ENCODE results near the gene NFYB.

The NFYB gene

GRCh38 chr12:104143002-104143401 lies 5.0 kb upstream of the NFYB start:
- no peak overlapping the region for H3K27ac ChIP-seq
- TF ChIP-seq, protein P1, sequence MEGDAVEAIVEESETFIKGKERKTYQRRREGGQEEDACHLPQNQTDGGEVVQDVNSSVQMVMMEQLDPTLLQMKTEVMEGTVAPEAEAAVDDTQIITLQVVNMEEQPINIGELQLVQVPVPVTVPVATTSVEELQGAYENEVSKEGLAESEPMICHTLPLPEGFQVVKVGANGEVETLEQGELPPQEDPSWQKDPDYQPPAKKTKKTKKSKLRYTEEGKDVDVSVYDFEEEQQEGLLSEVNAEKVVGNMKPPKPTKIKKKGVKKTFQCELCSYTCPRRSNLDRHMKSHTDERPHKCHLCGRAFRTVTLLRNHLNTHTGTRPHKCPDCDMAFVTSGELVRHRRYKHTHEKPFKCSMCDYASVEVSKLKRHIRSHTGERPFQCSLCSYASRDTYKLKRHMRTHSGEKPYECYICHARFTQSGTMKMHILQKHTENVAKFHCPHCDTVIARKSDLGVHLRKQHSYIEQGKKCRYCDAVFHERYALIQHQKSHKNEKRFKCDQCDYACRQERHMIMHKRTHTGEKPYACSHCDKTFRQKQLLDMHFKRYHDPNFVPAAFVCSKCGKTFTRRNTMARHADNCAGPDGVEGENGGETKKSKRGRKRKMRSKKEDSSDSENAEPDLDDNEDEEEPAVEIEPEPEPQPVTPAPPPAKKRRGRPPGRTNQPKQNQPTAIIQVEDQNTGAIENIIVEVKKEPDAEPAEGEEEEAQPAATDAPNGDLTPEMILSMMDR (conservative IDR thresholded peaks at IDR 0.05) = no peak

DNA sequence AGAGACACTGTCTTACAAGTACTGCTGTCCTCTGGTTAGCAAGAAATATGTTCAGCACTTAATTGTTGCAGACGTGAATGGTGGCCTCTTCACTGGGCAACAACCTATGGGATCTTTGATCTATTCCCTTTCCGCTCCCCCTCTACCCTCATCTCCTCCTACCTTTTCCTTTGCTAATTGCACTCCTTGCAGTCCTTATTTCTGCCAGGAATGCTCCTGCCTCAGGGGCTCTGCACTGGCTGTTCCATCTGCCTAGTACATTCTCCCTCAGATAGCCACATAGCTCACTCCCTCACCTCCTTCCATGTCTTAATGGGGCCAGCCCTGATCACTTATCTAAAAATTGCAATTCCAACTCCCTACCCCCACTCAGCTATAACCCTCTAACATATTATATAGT lies 4.5 kb upstream of the NFYB start:
- H3K27ac ChIP-seq = no peak overlapping the region
- TF ChIP-seq, protein P1 (conservative IDR thresholded peaks at IDR 0.05) = no peak

- TF ChIP-seq, protein P1 (conservative IDR thresholded peaks at IDR 0.05) = no peak
- peak overlapping the region; percentile 98 for H3K27ac ChIP-seq
These were observed 765 bp upstream of the NFYB start for GRCh38 chr12:104138797-104139152.

- TF ChIP-seq, protein P1 (conservative IDR thresholded peaks at IDR 0.05) = no peak
- H3K27ac ChIP-seq = peak overlapping the region; percentile 98
These were observed 759 bp downstream of the NFYB start for GRCh38 chr12:104137001-104137901.

DNA sequence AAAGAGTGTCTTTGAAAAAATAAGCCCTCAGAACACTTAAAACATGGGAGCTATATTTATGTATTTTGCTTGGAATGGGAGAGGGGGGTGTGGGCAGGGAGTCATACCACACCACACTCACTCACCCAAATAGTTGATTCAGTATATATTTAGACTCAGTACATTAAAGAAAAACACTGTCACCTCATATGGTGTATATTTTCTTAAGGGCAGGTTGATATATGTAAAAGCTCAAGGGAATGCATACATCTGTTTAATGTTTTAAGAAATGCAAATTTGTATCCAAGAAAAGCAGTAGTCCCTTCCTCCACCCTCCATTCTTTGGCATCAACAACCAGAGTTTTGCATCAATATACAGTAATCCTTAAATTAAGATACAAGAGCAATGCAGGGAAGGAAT lies 1.4 kb downstream of the NFYB start:
- TF ChIP-seq, protein P1 (conservative IDR thresholded peaks at IDR 0.05) = no peak

DNA sequence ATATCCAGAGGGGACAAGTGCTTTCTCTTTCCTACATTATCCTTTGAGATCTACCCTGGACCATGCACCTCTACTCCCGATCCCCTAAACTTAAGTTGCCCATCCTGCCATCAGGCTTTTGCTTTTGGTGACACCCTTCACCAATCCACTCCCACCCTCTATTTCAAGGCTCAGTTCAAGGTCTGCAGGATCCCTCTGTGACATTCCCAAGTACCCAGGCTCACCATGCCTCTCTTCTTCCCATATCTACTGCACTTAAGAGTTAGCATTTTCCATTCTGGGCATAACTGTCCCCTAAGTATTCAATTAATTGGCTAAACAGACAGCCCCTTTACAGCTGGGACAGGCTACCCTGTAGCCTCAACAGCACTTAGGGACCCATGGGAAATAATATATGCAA lies 3.1 kb downstream of the NFYB start:
- TF ChIP-seq, protein P1 (conservative IDR thresholded peaks at IDR 0.05) = no peak

More for the DNA sequence above, 1.4 kb downstream of the NFYB start:
- peak overlapping the region; percentile 98 for H3K27ac ChIP-seq

GRCh38 chr12:104133866-104134265 lies 4.1 kb downstream of the NFYB start:
- TF ChIP-seq, protein P1 (conservative IDR thresholded peaks at IDR 0.05) = no peak
- H3K27ac ChIP-seq = peak overlapping the region; percentile 83

More for the DNA sequence above, 3.1 kb downstream of the NFYB start:
- peak overlapping the region; percentile 83; the same call in 1 of the 2 replicates for H3K27ac ChIP-seq
